HepG2 (cell line): Measurements from ENCODE around the gene CCDC88C.

ENCODE experiments used
- BRD4 ChIP-seq: sonication (generic); formaldehyde crosslinking; IDR thresholded peaks from 2 replicates; pipeline ENCODE4 v1.4.0; 2020; ENCODE audit warnings: missing genetic modification reagents
- CTCF ChIP-seq: sonication (generic); formaldehyde crosslinking; IDR thresholded peaks from 2 replicates; pipeline ENCODE4 v1.5.0; 2020; ENCODE audit warnings: mild to moderate bottlenecking, missing genetic modification reagents, moderate library complexity
- GMEB1 ChIP-seq: sonication (generic); formaldehyde crosslinking; IDR thresholded peaks from 2 replicates; pipeline ENCODE4 v1.5.1; 2020; ENCODE audit warnings: missing genetic modification reagents, mild to moderate bottlenecking, borderline replicate concordance
- JUND ChIP-seq: sonication (generic); formaldehyde crosslinking; IDR thresholded peaks from 2 replicates; pipeline ENCODE4 v1.8.0; 2022; ENCODE audit warnings: mild to moderate bottlenecking, missing genetic modification reagents
- MAX ChIP-seq: IDR thresholded peaks from 2 replicates; pipeline ENCODE4 v1.6.1; 2012; ENCODE audit warnings: inconsistent platforms
- ZFP82 ChIP-seq: sonication (generic); formaldehyde crosslinking; IDR thresholded peaks from 2 replicates; pipeline ENCODE4 v1.5.1; 2020; ENCODE audit warnings: mild to moderate bottlenecking, missing genetic modification reagents, borderline replicate concordance
- ZNF574 ChIP-seq: sonication (generic); formaldehyde crosslinking; IDR thresholded peaks from 2 replicates; pipeline ENCODE4 v1.4.0; 2020; ENCODE audit warnings: missing genetic modification reagents

GRCh38 chr14:91424813-91425530, 7.4 kb upstream of the CCDC88C start:
- TF ChIP-seq ZNF574 (CRISPR knock-in tag) (no peak), CTCF (CRISPR knock-in tag) (no peak), GMEB1 (CRISPR knock-in tag) (no peak), ZFP82 (CRISPR knock-in tag) (no peak), BRD4 (CRISPR knock-in tag) (no peak), MAX (no peak), JUND (CRISPR knock-in tag) (no peak)
